ENCODE measurements around the gene TNK2.
"Not testable (repeated sequence)": the region's sequence is repeated elsewhere in the genome, so short reads cannot be mapped to it uniquely, and the experiment has no call there.

The TNK2 gene

GRCh38 chr3:195907934-195908693, at the start of gene TNK2:
TNK2 (minus strand) TSS chr3:195908551; CDS start chr3:195888588, 19,963 bp downstream.
- DNase-seq, result peak; percentile 63

- no peak for DNase-seq
Observed at GRCh38 chr3:195956577-195956976, 48.2 kb upstream of the TNK2 start.

- peak; percentile 79 for DNase-seq
Observed at GRCh38 chr3:195955416-195955841, 47.1 kb upstream of the TNK2 start.

GRCh38 chr3:195954752-195955119, 46.4 kb upstream of the TNK2 start:
- not testable (repeated sequence) for DNase-seq

- peak; percentile 80 for DNase-seq
Observed at GRCh38 chr3:195954052-195954751, 45.9 kb upstream of the TNK2 start.

- not testable (repeated sequence) for DNase-seq
Observed at GRCh38 chr3:195952590-195952989, 44.2 kb upstream of the TNK2 start.

GRCh38 chr3:195951443-195952177, 43.3 kb upstream of the TNK2 start:
- not testable (repeated sequence) for DNase-seq

GRCh38 chr3:195950731-195951130, 42.4 kb upstream of the TNK2 start:
- DNase-seq, result not testable (repeated sequence)

- DNase-seq, result not testable (repeated sequence)
Observed at GRCh38 chr3:195950164-195950563, 41.8 kb upstream of the TNK2 start.

- not testable (repeated sequence) for DNase-seq
Observed at GRCh38 chr3:195946910-195947699, 38.8 kb upstream of the TNK2 start.

GRCh38 chr3:195941265-195941815, 33.0 kb upstream of the TNK2 start:
- DNase-seq, result not testable (repeated sequence)

- DNase-seq, result not testable (repeated sequence)
Observed at GRCh38 chr3:195940806-195941205, 32.5 kb upstream of the TNK2 start.

GRCh38 chr3:195939526-195940470, 31.4 kb upstream of the TNK2 start:
- DNase-seq, result not testable (repeated sequence)

GRCh38 chr3:195933044-195933430, 24.7 kb upstream of the TNK2 start:
- not testable (repeated sequence) for DNase-seq

GRCh38 chr3:195932418-195933043, 24.2 kb upstream of the TNK2 start:
- DNase-seq, result no peak

- no peak for DNase-seq
Observed at GRCh38 chr3:195931582-195932273, 23.4 kb upstream of the TNK2 start.

- DNase-seq, result no peak
Observed at GRCh38 chr3:195929452-195929851, 21.1 kb upstream of the TNK2 start.

- DNase-seq, result no peak
Observed at GRCh38 chr3:195921334-195921791, 13.0 kb upstream of the TNK2 start.

- DNase-seq, result no peak
Observed at GRCh38 chr3:195918176-195918575, 9.8 kb upstream of the TNK2 start.

- no peak for DNase-seq
Observed at GRCh38 chr3:195916991-195917390, 8.6 kb upstream of the TNK2 start.
